Activated naive CD4-positive, alpha-beta T cell treated with anti-CD3 and anti-CD28 coated beads, Interleukin-2, amount 50 U/mL, for 16 hours (primary cell): ENCODE data around the gene LDLRAD3.

ENCODE experiments used
- DNase-seq: peaks from one replicate; pipeline ENCODE4 v3.0.0-alpha.2; 2020

LDLRAD3 gene

DNA sequence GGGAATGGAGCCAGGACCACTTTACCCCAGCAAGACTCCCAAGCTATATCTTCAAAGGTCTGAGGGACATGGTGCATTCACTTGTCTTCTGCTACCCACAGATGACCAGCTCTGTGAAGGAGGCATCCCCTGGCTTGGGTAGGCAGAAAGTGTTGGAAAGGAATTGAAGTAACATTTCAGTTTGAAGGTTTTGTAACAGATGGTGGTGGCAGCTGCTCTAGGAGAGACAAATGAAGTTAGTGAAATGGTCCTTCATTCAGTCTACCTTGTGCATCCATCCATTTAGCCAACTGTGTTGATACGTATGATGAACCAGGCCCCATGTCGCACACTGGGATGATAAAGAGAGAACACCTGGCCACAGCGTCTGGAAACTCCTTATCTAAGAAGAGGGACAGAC lies 204.8 kb downstream of the LDLRAD3 start:
- DNase-seq = no peak

GRCh38 chr11:36149538-36150242 lies 205.8 kb downstream of the LDLRAD3 start:
- DNase-seq = peak; percentile 19

GRCh38 chr11:36150986-36151385 lies 207.1 kb downstream of the LDLRAD3 start:
- DNase-seq = no peak

- no peak for DNase-seq
These were observed 208.2 kb downstream of the LDLRAD3 start for GRCh38 chr11:36151933-36152580.

DNA sequence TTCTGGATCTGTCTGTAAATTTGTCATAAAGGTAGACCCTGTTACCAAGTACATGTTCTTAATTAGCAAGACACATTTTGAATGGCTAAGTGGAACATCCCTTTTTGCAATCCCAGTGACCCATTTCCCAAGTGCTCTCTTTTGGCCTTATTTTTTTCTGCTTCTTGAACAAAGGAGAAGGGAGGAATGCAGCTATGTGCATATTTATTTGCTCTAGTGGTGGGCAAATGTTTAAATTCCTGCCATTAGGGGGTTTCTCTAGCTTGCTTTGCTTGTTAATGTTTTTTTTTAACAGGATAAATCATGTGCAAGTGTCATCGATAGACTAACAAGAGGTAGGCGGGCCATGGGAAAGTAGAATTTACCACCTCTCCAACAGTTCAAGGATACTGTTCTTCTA lies 209.7 kb downstream of the LDLRAD3 start:
- no peak for DNase-seq

GRCh38 chr11:36155124-36155561 lies 211.3 kb downstream of the LDLRAD3 start:
- no peak for DNase-seq

GRCh38 chr11:36155770-36156160 lies 211.9 kb downstream of the LDLRAD3 start:
- DNase-seq = no peak

GRCh38 chr11:36156161-36156816 lies 212.4 kb downstream of the LDLRAD3 start:
- no peak for DNase-seq

DNA sequence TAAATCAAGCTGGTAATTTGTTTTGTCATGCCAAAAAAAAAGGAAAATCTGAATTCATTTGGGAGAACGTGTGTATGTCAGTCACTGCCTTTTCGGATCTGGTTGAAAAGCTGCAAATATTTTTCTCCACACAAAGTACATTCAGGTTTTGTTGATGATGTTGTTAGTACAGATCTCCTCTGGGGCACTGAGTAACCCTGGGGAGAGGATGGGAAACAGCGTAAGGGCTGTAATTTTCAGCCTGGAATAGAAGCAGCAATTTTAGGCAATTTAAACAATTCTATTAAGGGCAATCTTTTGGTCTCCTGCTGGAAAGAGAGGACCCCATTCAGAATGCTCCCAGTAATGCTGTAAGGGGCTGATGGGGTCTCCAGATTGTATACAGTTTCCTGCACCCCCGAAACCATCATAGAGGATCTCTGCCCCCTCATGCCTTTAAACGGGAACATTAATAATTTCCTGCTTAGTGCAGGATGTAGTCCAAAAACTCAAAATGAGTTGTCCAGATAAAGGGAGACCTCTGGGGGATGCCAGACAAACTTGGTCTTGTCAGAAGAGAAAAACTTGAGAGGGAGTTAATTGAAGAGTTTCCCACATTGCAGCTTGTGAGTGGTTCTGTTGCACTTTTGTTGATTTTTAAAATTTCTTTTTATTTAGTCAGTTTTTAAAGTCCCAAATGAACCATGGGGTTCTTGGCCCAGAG lies 213.1 kb downstream of the LDLRAD3 start:
- DNase-seq = no peak

GRCh38 chr11:36160091-36160490 lies 216.2 kb downstream of the LDLRAD3 start:
- no peak for DNase-seq

- DNase-seq = no peak
These were observed 217.7 kb downstream of the LDLRAD3 start for GRCh38 chr11:36161572-36161971.

- DNase-seq = no peak
These were observed 218.4 kb downstream of the LDLRAD3 start for GRCh38 chr11:36162006-36162882.

DNA sequence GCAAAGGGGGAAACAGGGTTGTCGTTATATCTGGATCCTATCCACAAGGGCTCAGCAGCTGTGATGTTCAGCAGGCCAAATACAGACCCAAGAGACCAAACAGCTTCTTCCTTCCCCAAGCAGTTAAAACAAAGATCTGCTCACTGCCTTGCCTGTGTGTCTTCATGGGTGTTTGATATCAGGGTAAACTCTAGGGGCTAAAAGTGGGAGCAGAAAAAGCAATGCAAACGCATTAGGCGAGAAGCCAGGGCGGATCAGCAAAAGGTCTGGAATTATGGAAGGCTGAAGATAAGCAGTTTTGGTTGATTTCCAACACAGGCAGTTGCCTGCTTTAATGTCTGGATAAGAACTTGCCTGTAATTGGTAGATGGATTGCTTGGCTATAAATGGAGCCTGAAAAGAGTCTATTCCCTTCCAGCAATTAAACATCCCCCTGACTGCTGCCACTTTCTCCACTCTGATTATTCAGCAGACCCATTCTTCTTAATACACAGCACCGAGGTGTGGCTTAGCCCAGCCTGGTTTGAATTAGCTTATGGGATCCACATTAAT lies 219.1 kb downstream of the LDLRAD3 start:
- DNase-seq = no peak

DNA sequence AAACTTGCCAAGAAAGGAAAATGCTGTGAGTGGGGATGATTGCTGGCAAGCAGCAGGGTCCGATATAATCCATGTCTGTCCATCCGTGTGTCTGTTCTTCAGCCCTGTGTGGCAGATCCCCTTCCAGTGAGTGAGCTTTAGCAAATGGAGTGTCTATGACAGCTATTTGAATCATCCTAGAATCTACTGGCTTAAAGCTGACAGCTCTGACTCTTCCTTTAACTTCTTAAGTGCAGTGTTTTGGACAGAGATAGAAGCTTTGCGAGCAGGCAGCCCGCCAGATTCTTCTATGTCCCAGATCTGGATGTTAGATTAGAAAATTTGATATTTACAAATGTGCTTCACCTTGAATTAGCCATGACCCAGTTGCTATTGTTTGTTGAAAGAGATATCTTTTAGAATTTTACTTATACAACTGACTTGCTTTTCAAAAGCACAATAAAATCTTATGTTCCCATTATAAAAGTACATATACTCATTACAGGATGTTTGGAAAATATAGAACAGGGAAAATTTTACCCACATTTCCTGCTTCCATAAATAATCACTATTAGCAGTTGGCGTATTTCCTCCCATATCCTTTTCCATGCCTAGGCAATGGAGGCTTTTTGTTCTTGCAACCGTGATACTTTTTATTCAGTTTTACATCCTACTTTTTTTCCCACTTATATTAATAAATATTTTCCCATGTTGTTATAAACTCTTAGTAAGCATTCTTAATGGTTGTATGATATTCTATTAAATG lies 220.8 kb downstream of the LDLRAD3 start:
- DNase-seq = no peak

DNA sequence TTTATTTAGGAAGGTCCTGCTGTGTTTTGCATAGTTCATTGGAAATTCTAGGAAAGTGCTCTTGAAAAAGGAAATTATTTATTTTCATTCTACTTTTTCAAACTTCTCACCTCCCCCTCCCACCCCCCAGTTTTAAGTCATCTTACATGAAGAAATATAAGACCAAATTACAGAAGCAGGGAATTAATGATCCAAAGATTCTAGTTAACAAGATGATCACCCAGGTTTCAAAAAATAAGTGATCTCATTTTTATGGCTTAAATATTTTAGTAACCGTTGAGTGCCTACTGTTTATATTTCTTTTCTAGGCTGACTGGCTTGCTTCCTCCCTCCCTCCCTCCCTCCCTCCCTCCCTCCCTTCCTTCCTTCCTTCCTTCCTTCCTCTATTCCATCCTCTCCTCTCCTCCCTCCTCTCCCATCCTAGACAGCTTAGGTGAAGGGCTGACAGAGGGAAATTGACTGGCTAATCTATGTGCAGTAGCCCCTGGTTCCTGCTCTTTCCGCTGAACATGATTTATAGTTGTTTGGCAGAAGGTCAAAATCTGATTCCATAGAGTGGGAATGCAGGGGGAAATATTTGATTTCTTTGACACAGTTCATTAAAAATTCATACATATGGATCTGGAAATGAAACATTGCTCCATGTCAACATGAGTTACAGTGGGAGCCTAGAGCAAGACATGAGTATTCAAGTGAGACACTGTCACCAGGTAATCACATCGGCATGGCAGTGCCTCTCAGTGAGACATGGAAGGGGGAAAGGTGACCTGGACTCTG lies 221.9 kb downstream of the LDLRAD3 start:
- no peak for DNase-seq

- no peak for DNase-seq
These were observed 223.2 kb downstream of the LDLRAD3 start for GRCh38 chr11:36167073-36167472.

GRCh38 chr11:36167729-36168128 lies 223.9 kb downstream of the LDLRAD3 start:
- no peak for DNase-seq

GRCh38 chr11:36177836-36178235 lies 234.0 kb downstream of the LDLRAD3 start:
- no peak for DNase-seq

DNA sequence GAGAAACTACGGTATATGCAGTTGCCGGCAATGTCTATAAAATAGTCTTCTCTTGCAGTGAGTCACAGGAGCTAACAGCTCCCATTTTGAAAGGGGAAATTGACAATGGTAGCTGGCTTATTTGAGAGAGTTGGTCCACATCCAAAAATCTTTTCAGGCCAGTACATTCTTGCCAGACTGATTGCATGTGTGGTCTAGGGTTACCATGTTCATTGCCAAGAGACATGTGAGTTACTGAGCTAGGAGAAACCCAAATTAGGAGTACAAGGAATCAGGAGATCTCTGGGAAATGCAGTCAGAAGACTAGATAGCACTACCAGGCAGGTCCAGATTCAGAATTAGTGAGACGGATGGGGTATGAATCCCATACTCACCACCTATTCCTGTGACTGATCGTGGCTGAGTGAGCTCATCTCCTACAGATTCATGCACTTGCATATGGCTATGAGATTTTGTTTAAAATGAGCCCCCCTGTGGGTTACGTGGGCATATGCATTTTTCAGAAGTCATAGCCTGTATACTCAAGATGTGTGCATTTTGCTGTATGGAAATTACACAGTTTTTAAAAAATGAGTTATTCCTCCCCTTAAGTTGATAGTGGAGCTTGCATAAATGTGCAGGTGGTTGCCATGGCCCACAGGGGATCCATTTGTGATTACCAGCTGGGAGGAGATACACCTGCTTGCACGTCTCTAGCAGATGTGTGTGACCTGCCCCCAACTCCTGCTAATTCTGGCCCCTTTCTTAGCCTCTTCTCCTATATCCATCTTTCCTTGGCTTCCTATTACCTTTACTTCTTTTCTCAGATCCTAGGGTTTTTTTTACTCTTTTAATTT lies 242.7 kb downstream of the LDLRAD3 start:
- DNase-seq = no peak

DNA sequence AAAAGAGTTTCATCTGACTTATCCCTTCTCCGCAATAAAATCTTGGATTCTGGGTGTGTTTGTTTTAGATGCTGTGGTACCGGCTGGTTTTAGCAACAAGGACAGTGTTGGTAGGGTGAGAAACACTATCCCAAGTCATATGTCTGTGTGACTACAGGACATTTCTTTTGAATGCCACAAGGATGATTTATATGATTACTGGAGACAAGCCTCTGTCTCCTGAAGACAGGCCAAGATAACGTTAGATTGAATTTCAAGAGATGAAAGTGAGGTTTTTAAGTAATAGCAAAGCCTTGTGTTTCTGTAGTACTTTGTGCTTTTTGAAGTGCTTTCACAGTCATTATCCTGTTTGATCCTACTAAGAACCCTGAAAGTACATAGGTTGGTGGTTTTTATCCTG lies 243.8 kb downstream of the LDLRAD3 start:
- DNase-seq = no peak
